ENCODE results near the gene RBM15B. TPM values are rescaled to one million over a fixed set of nuclear protein-coding genes. Genes with fewer than 3 reads are reported as not detected.

The RBM15B gene
- total RNA-seq, 1 donor from 2014 or later = 23.5 TPM

GRCh38 chr3:51390246-51391074 is 625 bp upstream of the RBM15B start:
- Mint-ChIP-seq H3K4me1 (ENCODE audit: low read depth, unreplicated experiment) (peaks cover 34% of the 10 kb centered on the region), H3K36me3 (ENCODE audit: low read depth, unreplicated experiment) (peaks cover 31% of the 10 kb centered on the region), H3K27me3 (ENCODE audit: low read depth, unreplicated experiment) (no peaks in the 10 kb centered on the region), H3K4me3 (ENCODE audit: unreplicated experiment) (peak overlapping the region; percentile 71), H3K27ac (ENCODE audit: unreplicated experiment) (peak overlapping the region; percentile 58), H3K9me3 (ENCODE audit: unreplicated experiment) (peaks cover 6% of the 10 kb centered on the region)
- H3K36me3 ChIP-seq (ENCODE audit: insufficient read depth, low read length) = peaks cover 33% of the 10 kb centered on the region
- peaks cover 84% of the 10 kb centered on the region for H4K20me1 ChIP-seq (ENCODE audit: insufficient read depth, low read length)
- peak overlapping the region; percentile 27 for H2AFZ ChIP-seq (ENCODE audit: low read depth, low read length)
- DNase-seq (ENCODE audit: low read depth) (no peak), FAIRE-seq (no peak)
- H3K27ac ChIP-seq (ENCODE audit: low read depth, low read length) = no peak overlapping the region
- TF ChIP-seq EZH2 (IDR thresholded peaks at IDR 0.05; ENCODE audit: insufficient read depth, low read length) = no peak
- peaks cover 3% of the 10 kb centered on the region for H3K9me3 ChIP-seq (ENCODE audit: insufficient read depth, low read depth, low read length)
- no peaks in the 10 kb centered on the region for H3K27me3 ChIP-seq (ENCODE audit: insufficient read depth, low read length)
- peaks cover 86% of the 10 kb centered on the region for H3K79me2 ChIP-seq (ENCODE audit: insufficient read depth, low read length)
- H3K9ac ChIP-seq (ENCODE audit: low read length) = peak overlapping the region; percentile 87
- peak overlapping the region; percentile 48 for H3K4me3 ChIP-seq (ENCODE audit: insufficient read depth, low read depth, low read length)
- H3K4me2 ChIP-seq (ENCODE audit: low read length) = peak overlapping the region; percentile 82
- peaks cover 50% of the 10 kb centered on the region for H3K4me1 ChIP-seq (ENCODE audit: insufficient read depth, low read length)

- Histone ChIP-seq H3K4me1 (ENCODE audit: insufficient read depth, low read length) (peaks cover 46% of the 10 kb centered on the region), H3K79me2 (ENCODE audit: insufficient read depth, low read length) (peaks cover 86% of the 10 kb centered on the region), H2AFZ (ENCODE audit: low read depth, low read length) (peak overlapping the region; percentile 12), H3K27me3 (ENCODE audit: insufficient read depth, low read length) (no peaks in the 10 kb centered on the region), H3K9me3 (ENCODE audit: insufficient read depth, low read depth, low read length) (peaks cover 3% of the 10 kb centered on the region), H3K4me3 (ENCODE audit: insufficient read depth, low read depth, low read length) (peak overlapping the region; percentile 63), H3K4me2 (ENCODE audit: low read length) (peak overlapping the region; percentile 87), H3K27ac (ENCODE audit: low read depth, low read length) (peak overlapping the region; percentile 82), H3K9ac (ENCODE audit: low read length) (peak overlapping the region; percentile 87), H3K36me3 (ENCODE audit: insufficient read depth, low read length) (peaks cover 46% of the 10 kb centered on the region), H4K20me1 (ENCODE audit: insufficient read depth, low read length) (peaks cover 85% of the 10 kb centered on the region)
- no peak for FAIRE-seq
- peaks cover 35% of the 10 kb centered on the region for H3K36me3 Mint-ChIP-seq (ENCODE audit: low read depth, unreplicated experiment)
- peak overlapping the region; percentile 81 for H3K4me3 Mint-ChIP-seq (ENCODE audit: unreplicated experiment)
- no peak overlapping the region for H3K27ac Mint-ChIP-seq (ENCODE audit: unreplicated experiment)
- peaks cover 33% of the 10 kb centered on the region for H3K4me1 Mint-ChIP-seq (ENCODE audit: low read depth, unreplicated experiment)
- H3K9me3 Mint-ChIP-seq (ENCODE audit: unreplicated experiment) = peaks cover 6% of the 10 kb centered on the region
- DNase-seq (ENCODE audit: low read depth) = peak; percentile 38
- TF ChIP-seq EZH2 (IDR thresholded peaks at IDR 0.05; ENCODE audit: insufficient read depth, low read length) = no peak
- no peak for TF ChIP-seq CTCF (IDR thresholded peaks at IDR 0.05; ENCODE audit: insufficient read depth, low read depth, low read length)
- no peaks in the 10 kb centered on the region for H3K27me3 Mint-ChIP-seq (ENCODE audit: low read depth, unreplicated experiment)
Measured at GRCh38 chr3:51391566-51392354, 675 bp downstream of the RBM15B start.

GRCh38 chr3:51392355-51393133 is 1.5 kb downstream of the RBM15B start:
- TF ChIP-seq EZH2 (IDR thresholded peaks at IDR 0.05; ENCODE audit: insufficient read depth, low read length) (no peak), CTCF (IDR thresholded peaks at IDR 0.05; ENCODE audit: insufficient read depth, low read depth, low read length) (no peak)
- H3K27ac Mint-ChIP-seq (ENCODE audit: unreplicated experiment) = peak overlapping the region; percentile 58
- H3K4me2 ChIP-seq (ENCODE audit: low read length) = peak overlapping the region; percentile 87
- H3K27me3 Mint-ChIP-seq (ENCODE audit: low read depth, unreplicated experiment) = no peaks in the 10 kb centered on the region
- H3K4me1 ChIP-seq (ENCODE audit: insufficient read depth, low read length) = peaks cover 39% of the 10 kb centered on the region
- peak overlapping the region; percentile 63 for H3K4me3 ChIP-seq (ENCODE audit: insufficient read depth, low read depth, low read length)
- H2AFZ ChIP-seq (ENCODE audit: low read depth, low read length) = no peak overlapping the region
- peak overlapping the region; percentile 82 for H3K27ac ChIP-seq (ENCODE audit: low read depth, low read length)
- H4K20me1 ChIP-seq (ENCODE audit: insufficient read depth, low read length) = peaks cover 87% of the 10 kb centered on the region
- no peaks in the 10 kb centered on the region for H3K27me3 ChIP-seq (ENCODE audit: insufficient read depth, low read length)
- H3K36me3 Mint-ChIP-seq (ENCODE audit: low read depth, unreplicated experiment) = peaks cover 35% of the 10 kb centered on the region
- no peak for FAIRE-seq
- no peak for DNase-seq (ENCODE audit: low read depth)
- H3K9ac ChIP-seq (ENCODE audit: low read length) = peak overlapping the region; percentile 87
- peaks cover 86% of the 10 kb centered on the region for H3K79me2 ChIP-seq (ENCODE audit: insufficient read depth, low read length)
- peaks cover 49% of the 10 kb centered on the region for H3K36me3 ChIP-seq (ENCODE audit: insufficient read depth, low read length)
- peaks cover 3% of the 10 kb centered on the region for H3K9me3 ChIP-seq (ENCODE audit: insufficient read depth, low read depth, low read length)
- H3K4me3 Mint-ChIP-seq (ENCODE audit: unreplicated experiment) = peak overlapping the region; percentile 77
- H3K9me3 Mint-ChIP-seq (ENCODE audit: unreplicated experiment) = peaks cover 6% of the 10 kb centered on the region
- peaks cover 31% of the 10 kb centered on the region for H3K4me1 Mint-ChIP-seq (ENCODE audit: low read depth, unreplicated experiment)

All from astrocyte (in vitro differentiated cells and primary cell).